Psoas muscle (tissue), 8 donors: ENCODE measurements around the gene PCLO. TPM values are rescaled to one million over a fixed set of nuclear protein-coding genes. Genes with fewer than 3 reads are reported as not detected.

ENCODE experiments used
- ATAC-seq, 4 donors: fragments of 200-7000 bp; cut with Tn5 transposase; one replicate each; pipeline ENCODE4 v1.9.1; 2020; ENCODE audit warnings: moderate library complexity in 3 of 4, mild to moderate bottlenecking in 2 of 4
- DNase-seq, 2 donors: peaks; one replicate each; pipeline ENCODE4 v3.0.0-alpha.2; 2020
- H3K27ac ChIP-seq: fragments of 200-600 bp; one replicate; pipeline ENCODE4 v1.8.0; 2022
- H3K27me3 ChIP-seq, 3 donors: fragments of 200-600 bp in 1 of 3; one replicate each; pipeline versions ENCODE4 v1.6.1 to v1.8.0; 2013 to 2022; ENCODE audit warnings: low read length in 2 of 3, mild to moderate bottlenecking in 2 of 3, moderate library complexity in 1 of 3; ENCODE audit not compliant: insufficient read depth in 3 of 3
- H3K36me3 ChIP-seq, 2 donors: fragments of 200-600 bp in 1 of 2; one replicate each; pipeline versions ENCODE4 v1.6.1 to v1.8.0; 2013 to 2022; ENCODE audit warnings: low read depth in 1 of 2, mild to moderate bottlenecking in 1 of 2, moderate library complexity in 1 of 2; ENCODE audit not compliant: insufficient read depth in 1 of 2
- H3K4me1 ChIP-seq: fragments of 200-600 bp; one replicate; pipeline ENCODE4 v1.8.0; 2022
- H3K4me3 ChIP-seq: fragments of 200-600 bp; one replicate; pipeline ENCODE4 v1.8.0; 2022; ENCODE audit warnings: mild to moderate bottlenecking
- H3K9me3 ChIP-seq: fragments of 200-600 bp; one replicate; pipeline ENCODE4 v1.8.0; 2022
- WGBS, 3 donors: extraction: QIAGEN DNeasy Blood & Tissue Kit; methylation state at CpG; one replicate each; pipeline versions ENCODE4 v1.1.6 to v1.1.7; 2013; 5-methylcytosine and 5-hydroxymethylcytosine counted together
- intact Hi-C, 2 donors: fragments of 100-400 bp; cut with DNase I; formaldehyde crosslinking; loops; one replicate each; pipeline versions ENCODE4 v1.11.0 to v1.14.2; 2022
- polyA plus RNA-seq, 3 donors: library from polyadenylated mRNA; stranded (reverse); fragments of 200-250 nt; gene quantifications; one replicate each; pipeline ENCODE4 v1.2.3, GENCODE V29; 2013
- total RNA-seq, 4 donors: library from RNA; stranded (reverse); fragmentation: NEBNext Ultra II Directional in 2 of 4; extraction: Animal tissue kit (Norgen Biotek cat#: 25700) in 2 of 4; gene quantifications; one replicate each; pipeline versions ENCODE4 v1.2.1 to v1.2.4, GENCODE V29; 2021 to 2023
- TF ChIP-seq, protein P1 (sequence below): fragments of 200-600 bp; IDR thresholded peaks from one replicate; pipeline ENCODE4 v1.8.0; 2022; ENCODE audit warnings: antibody characterized with exemption
- donor health status: healthy with polysubstance abuse.
- donor health status: DM: no; HTN: no; CAD: no; lungs with moderate emphysema.
- donor health status: Bipolar disorder and iron deficiency.
- donor health status: healthy.
- donor health status: DM: yes; HTN: yes; CAD: no.
- donor health status: DM: no; HTN: no; CAD: no.
- donor health status: DM: no; HTN: no; CAD: no.
- donor health status: DM: yes; HTN: yes; CAD: no.

The PCLO gene
- total and polyA plus RNA-seq, 7 donors, result 0.03 to 0.46 (median 0.08) TPM; not detected in 3

DNA sequence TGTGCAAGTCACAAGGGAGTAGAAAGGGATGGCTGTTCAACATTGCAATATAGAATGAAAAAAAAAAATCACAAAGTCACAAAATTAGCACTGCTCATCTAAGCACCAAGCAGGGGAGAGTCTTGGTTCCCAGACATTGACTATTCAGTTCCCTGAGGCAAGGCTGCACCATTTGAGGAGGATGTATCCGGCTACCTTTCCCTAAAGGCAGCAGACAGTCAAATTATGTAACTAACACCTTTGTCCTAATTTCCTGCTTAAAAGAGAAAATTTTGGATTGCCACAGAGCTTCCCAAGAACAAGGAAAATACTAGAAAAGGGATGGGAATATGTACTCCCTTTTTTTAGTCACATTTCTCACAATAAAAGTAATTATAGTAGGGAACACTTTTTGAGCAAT lies 148.1 kb downstream of the PCLO start:
- WGBS, 3 donors, result 76 to 85% (median 81%) methylated on average over 1 of the region's 1 CpG

GRCh38 chr7:83011954-83012353 lies 150.7 kb downstream of the PCLO start:
- H3K27me3 ChIP-seq, result no peaks in the 10 kb centered on the region
- intact Hi-C loops, result no loop called here
- H3K4me1 ChIP-seq, result no peaks in the 10 kb centered on the region
- 69 to 76% (median 75%) methylated on average over 1 of the region's 1 CpG for WGBS, 3 donors
- no peak overlapping the region for H3K27ac ChIP-seq
- H3K36me3 ChIP-seq, result no peaks in the 10 kb centered on the region
- no peak for DNase-seq
- no peaks in the 10 kb centered on the region for H3K9me3 ChIP-seq
- no peak for ATAC-seq
- no peak overlapping the region for H3K4me3 ChIP-seq
- TF ChIP-seq, protein P1, sequence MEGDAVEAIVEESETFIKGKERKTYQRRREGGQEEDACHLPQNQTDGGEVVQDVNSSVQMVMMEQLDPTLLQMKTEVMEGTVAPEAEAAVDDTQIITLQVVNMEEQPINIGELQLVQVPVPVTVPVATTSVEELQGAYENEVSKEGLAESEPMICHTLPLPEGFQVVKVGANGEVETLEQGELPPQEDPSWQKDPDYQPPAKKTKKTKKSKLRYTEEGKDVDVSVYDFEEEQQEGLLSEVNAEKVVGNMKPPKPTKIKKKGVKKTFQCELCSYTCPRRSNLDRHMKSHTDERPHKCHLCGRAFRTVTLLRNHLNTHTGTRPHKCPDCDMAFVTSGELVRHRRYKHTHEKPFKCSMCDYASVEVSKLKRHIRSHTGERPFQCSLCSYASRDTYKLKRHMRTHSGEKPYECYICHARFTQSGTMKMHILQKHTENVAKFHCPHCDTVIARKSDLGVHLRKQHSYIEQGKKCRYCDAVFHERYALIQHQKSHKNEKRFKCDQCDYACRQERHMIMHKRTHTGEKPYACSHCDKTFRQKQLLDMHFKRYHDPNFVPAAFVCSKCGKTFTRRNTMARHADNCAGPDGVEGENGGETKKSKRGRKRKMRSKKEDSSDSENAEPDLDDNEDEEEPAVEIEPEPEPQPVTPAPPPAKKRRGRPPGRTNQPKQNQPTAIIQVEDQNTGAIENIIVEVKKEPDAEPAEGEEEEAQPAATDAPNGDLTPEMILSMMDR, result no peak

More for the DNA sequence above, 148.1 kb downstream of the PCLO start:
- H3K4me3 ChIP-seq, result no peak overlapping the region
- H3K27ac ChIP-seq, result no peak overlapping the region
- H3K27me3 ChIP-seq, result no peaks in the 10 kb centered on the region
- TF ChIP-seq, protein P1, result no peak
- no peaks in the 10 kb centered on the region for H3K36me3 ChIP-seq
- H3K9me3 ChIP-seq, result no peaks in the 10 kb centered on the region
- ATAC-seq, result no peak
- intact Hi-C loops, result no loop called here
- DNase-seq, result no peak
- no peaks in the 10 kb centered on the region for H3K4me1 ChIP-seq

- Histone ChIP-seq H3K27ac (no peak overlapping the region), H3K4me1 (no peaks in the 10 kb centered on the region), H3K9me3 (no peaks in the 10 kb centered on the region), H3K27me3 (no peaks in the 10 kb centered on the region), H3K4me3 (no peak overlapping the region), H3K36me3 (no peaks in the 10 kb centered on the region)
- ATAC-seq (no peak), DNase-seq (no peak)
- 6 to 20% (median 19%) methylated on average over 1 of the region's 1 CpG for WGBS, 3 donors
- intact Hi-C loops, result no loop called here
- TF ChIP-seq, protein P1, result no peak
Observed at GRCh38 chr7:83005410-83005809, 157.3 kb downstream of the PCLO start.

DNA sequence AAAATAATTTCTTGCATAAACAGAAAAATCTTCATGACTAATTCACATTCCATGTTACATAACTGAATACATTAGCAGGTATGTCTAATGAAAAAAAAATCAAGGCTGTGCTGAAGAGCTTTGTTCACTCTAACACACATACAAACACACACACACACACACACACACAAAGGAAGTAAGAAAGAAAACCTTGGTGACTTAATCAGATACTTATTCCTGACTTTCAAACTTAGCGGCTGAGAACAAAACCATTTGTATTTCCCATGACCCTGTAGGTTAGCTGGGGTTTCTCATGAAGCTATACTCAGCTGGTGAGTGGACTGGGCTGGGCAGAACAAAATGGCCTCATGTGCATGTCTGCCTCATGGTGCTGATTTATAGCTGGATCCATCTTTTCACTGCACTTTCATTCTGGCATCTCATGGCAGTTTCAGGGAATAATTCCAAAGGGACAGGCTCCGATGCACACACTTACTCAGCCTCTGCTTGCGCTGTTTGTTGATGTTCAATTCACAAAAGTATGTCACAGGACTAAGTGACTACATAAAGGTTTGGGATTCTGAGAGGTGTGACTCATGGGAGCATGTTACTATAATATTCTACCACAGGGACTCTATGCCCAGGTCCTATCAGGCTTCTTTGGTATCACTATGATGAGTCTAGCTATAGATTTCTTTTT lies 161.2 kb downstream of the PCLO start:
- intact Hi-C loops, result no loop called here
- Histone ChIP-seq H3K27me3 (no peaks in the 10 kb centered on the region), H3K4me1 (no peaks in the 10 kb centered on the region), H3K9me3 (no peaks in the 10 kb centered on the region), H3K36me3 (no peaks in the 10 kb centered on the region), H3K4me3 (no peak overlapping the region), H3K27ac (no peak overlapping the region)
- no peak for DNase-seq
- WGBS, 3 donors, result 89 to 94% (median 90%) methylated on average over 3 of the region's 3 CpGs
- TF ChIP-seq, protein P1, result no peak
- no peak for ATAC-seq

DNA sequence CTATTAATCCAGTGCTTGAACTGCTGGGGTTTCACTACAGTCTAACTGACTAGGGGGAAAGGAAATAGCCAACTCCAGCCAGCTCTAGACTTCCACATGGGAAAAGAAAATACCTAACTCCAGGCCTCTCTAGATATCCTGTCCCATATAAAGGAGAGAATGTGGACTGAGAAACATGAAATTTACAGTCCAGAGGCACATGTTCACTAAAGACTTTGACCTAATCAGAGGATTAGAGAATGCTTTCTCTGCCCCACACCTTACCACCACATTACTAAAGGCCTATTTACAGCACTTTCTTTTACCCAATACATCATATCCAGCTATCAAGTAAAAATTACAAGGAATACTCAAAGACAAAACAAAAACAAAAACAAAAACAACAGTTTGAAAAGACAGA lies 164.2 kb downstream of the PCLO start:
- Histone ChIP-seq H3K27ac (no peak overlapping the region), H3K4me3 (no peak overlapping the region), H3K27me3 (no peaks in the 10 kb centered on the region), H3K9me3 (no peaks in the 10 kb centered on the region), H3K4me1 (no peaks in the 10 kb centered on the region), H3K36me3 (no peaks in the 10 kb centered on the region)
- DNase-seq, result no peak
- intact Hi-C loops, result no loop called here
- TF ChIP-seq, protein P1, result no peak
- no peak for ATAC-seq
